Astrocyte (in vitro differentiated cells and primary cell): Measurements from ENCODE around the gene RIBC1. TPM values are rescaled to one million over a fixed set of nuclear protein-coding genes. Genes with fewer than 3 reads are reported as not detected.

Experiments
- DNase-seq: peaks from one replicate; pipeline ENCODE4 v3.0.0-alpha.2; 2010; ENCODE audit warnings: low read depth
- FAIRE-seq: peaks from 2 replicates; lab custom pipeline; 2011; peaks lifted over from hg19 to GRCh38; lab: Jason Lieb, UNC
- H2AFZ ChIP-seq: 2 replicates; pipeline ENCODE4 v1.6.0; 2012; ENCODE audit warnings: low read depth, low read length, inconsistent platforms
- H3K27ac ChIP-seq: 2 replicates; pipeline ENCODE4 v1.5.1; 2011; ENCODE audit warnings: low read depth, low read length, inconsistent platforms
- H3K27me3 ChIP-seq: 2 replicates; pipeline ENCODE4 v1.6.0; 2011; ENCODE audit warnings: low read length, inconsistent platforms; ENCODE audit not compliant: insufficient read depth
- H3K36me3 ChIP-seq: 2 replicates; pipeline ENCODE4 v1.5.1; 2011; ENCODE audit warnings: low read length, inconsistent platforms; ENCODE audit not compliant: insufficient read depth
- H3K4me1 ChIP-seq: 2 replicates; pipeline ENCODE4 v1.5.1; 2011; ENCODE audit warnings: low read length, inconsistent platforms; ENCODE audit not compliant: insufficient read depth
- H3K4me2 ChIP-seq: 2 replicates; pipeline ENCODE4 v1.6.0; 2012; ENCODE audit warnings: low read length, inconsistent platforms
- H3K4me3 ChIP-seq: 2 replicates; pipeline ENCODE4 v1.5.1; 2011; ENCODE audit warnings: low read depth, mild to moderate bottlenecking, low read length, inconsistent platforms; ENCODE audit not compliant: insufficient read depth
- H3K79me2 ChIP-seq: 2 replicates; pipeline ENCODE4 v1.6.0; 2012; ENCODE audit warnings: mild to moderate bottlenecking, low read length, inconsistent platforms; ENCODE audit not compliant: insufficient read depth
- H3K9ac ChIP-seq: 2 replicates; pipeline ENCODE4 v1.6.0; 2012; ENCODE audit warnings: mild to moderate bottlenecking, low read length, inconsistent platforms
- H3K9me3 ChIP-seq: 2 replicates; pipeline ENCODE4 v1.5.1; 2012; ENCODE audit warnings: low read depth, mild to moderate bottlenecking, low read length, inconsistent platforms; ENCODE audit not compliant: insufficient read depth
- H4K20me1 ChIP-seq: 2 replicates; pipeline ENCODE4 v1.6.0; 2012; ENCODE audit warnings: low read length, inconsistent platforms; ENCODE audit not compliant: insufficient read depth
- H3K27ac Mint-ChIP-seq: one replicate; pipeline ENCODE4 v1.8.0; 2021; ENCODE audit warnings: mild to moderate bottlenecking, mixed read lengths; ENCODE audit not compliant: unreplicated experiment
- H3K27me3 Mint-ChIP-seq: one replicate; pipeline ENCODE4 v1.8.0; 2021; ENCODE audit warnings: low read depth, mixed read lengths; ENCODE audit not compliant: unreplicated experiment
- H3K36me3 Mint-ChIP-seq: one replicate; pipeline ENCODE4 v1.8.0; 2021; ENCODE audit warnings: low read depth, mixed read lengths; ENCODE audit not compliant: unreplicated experiment
- H3K4me1 Mint-ChIP-seq: one replicate; pipeline ENCODE4 v1.8.0; 2021; ENCODE audit warnings: low read depth, mixed read lengths; ENCODE audit not compliant: unreplicated experiment
- H3K4me3 Mint-ChIP-seq: one replicate; pipeline ENCODE4 v1.8.0; 2021; ENCODE audit warnings: mild to moderate bottlenecking, moderate library complexity, mixed read lengths; ENCODE audit not compliant: unreplicated experiment
- H3K9me3 Mint-ChIP-seq: one replicate; pipeline ENCODE4 v1.8.0; 2021; ENCODE audit warnings: mild to moderate bottlenecking, mixed read lengths; ENCODE audit not compliant: unreplicated experiment
- CTCF ChIP-seq: IDR thresholded peaks from 2 replicates; pipeline ENCODE4 v1.5.1; 2011; ENCODE audit warnings: low read depth, mild to moderate bottlenecking, inconsistent platforms, low read length, moderate library complexity; ENCODE audit not compliant: insufficient read depth
- EZH2 ChIP-seq: IDR thresholded peaks from 2 replicates; pipeline ENCODE4 v1.6.1; 2012; ENCODE audit warnings: mild to moderate bottlenecking, low read length, inconsistent platforms; ENCODE audit not compliant: insufficient read depth
- total RNA-seq: library from RNA; stranded (reverse); gene quantifications from 2 replicates; pipeline ENCODE4 v1.2.1, GENCODE V29; 2021

RIBC1 gene
- total RNA-seq, 1 donor from 2014 or later = 0.34 TPM

- peaks cover 14% of the 10 kb centered on the region for H3K4me1 ChIP-seq
- no peaks in the 10 kb centered on the region for H3K27me3 ChIP-seq
- peak overlapping the region; percentile 91 for H3K4me2 ChIP-seq
- DNase-seq = peak; percentile 33
- no peaks in the 10 kb centered on the region for H3K79me2 ChIP-seq
- peak overlapping the region; percentile 73 for H3K4me3 Mint-ChIP-seq
- peak overlapping the region; percentile 61 for H3K4me3 ChIP-seq
- H3K27me3 Mint-ChIP-seq = peaks cover 15% of the 10 kb centered on the region
- peak overlapping the region; percentile 92 for H2AFZ ChIP-seq
- H3K36me3 Mint-ChIP-seq = no peaks in the 10 kb centered on the region
- H3K27ac Mint-ChIP-seq = no peak overlapping the region
- no peaks in the 10 kb centered on the region for H4K20me1 ChIP-seq
- no peaks in the 10 kb centered on the region for H3K4me1 Mint-ChIP-seq
- no peak overlapping the region for H3K27ac ChIP-seq
- FAIRE-seq = peak; percentile 76
- TF ChIP-seq CTCF (no peak), EZH2 (no peak)
- peak overlapping the region; percentile 64 for H3K9ac ChIP-seq
- H3K9me3 ChIP-seq = no peaks in the 10 kb centered on the region
- no peaks in the 10 kb centered on the region for H3K36me3 ChIP-seq
- H3K9me3 Mint-ChIP-seq = no peaks in the 10 kb centered on the region
Measured at GRCh38 chrX:53441531-53442321, 19.1 kb downstream of the RIBC1 start.

- Histone ChIP-seq H3K4me3 (no peak overlapping the region), H2AFZ (no peak overlapping the region)
- peaks cover 15% of the 10 kb centered on the region for H3K27me3 Mint-ChIP-seq
Measured at GRCh38 chrX:53442322-53442631, 19.6 kb downstream of the RIBC1 start.

More at GRCh38 chrX:53442322-53442631, 19.6 kb downstream of the RIBC1 start:
- DNase-seq (no peak), FAIRE-seq (no peak)
- Histone ChIP-seq H3K4me1 (peaks cover 14% of the 10 kb centered on the region), H3K27me3 (no peaks in the 10 kb centered on the region), H3K27ac (no peak overlapping the region), H3K36me3 (no peaks in the 10 kb centered on the region), H3K4me2 (peak overlapping the region; percentile 91), H3K9me3 (no peaks in the 10 kb centered on the region), H3K9ac (no peak overlapping the region), H4K20me1 (no peaks in the 10 kb centered on the region), H3K79me2 (no peaks in the 10 kb centered on the region)
- no peak for TF ChIP-seq EZH2
- no peak for TF ChIP-seq CTCF
- H3K4me3 Mint-ChIP-seq = no peak overlapping the region
- H3K4me1 Mint-ChIP-seq = no peaks in the 10 kb centered on the region
- H3K27ac Mint-ChIP-seq = no peak overlapping the region
- H3K9me3 Mint-ChIP-seq = no peaks in the 10 kb centered on the region
- no peaks in the 10 kb centered on the region for H3K36me3 Mint-ChIP-seq
